ENCODE data around the gene TMEM217.
A peak's percentile ranks its signal among the peaks of the same experiment; 100 is the strongest.

Gene TMEM217

GRCh38 chr6:37174515-37175331 lies 83.2 kb downstream of the TMEM217 start:
- Histone ChIP-seq H3K4me1 (ENCODE audit: control insufficient read depth, insufficient read depth, low read length) (peaks cover 13% of the 10 kb centered on the region), H3K9me3 (replicated peaks; ENCODE audit: low read length) (no peaks in the 10 kb centered on the region), H3K4me3 (ENCODE audit: low read length) (no peak overlapping the region), H3K36me3 (ENCODE audit: insufficient read depth, low read length) (peaks cover 19% of the 10 kb centered on the region), H3K9ac (ENCODE audit: low read depth, low read length) (no peak overlapping the region), H3K4me2 (ENCODE audit: low read length) (no peak overlapping the region), H3K27me3 (ENCODE audit: control insufficient read depth, insufficient read depth, low read length) (no peaks in the 10 kb centered on the region)

GRCh38 chr6:37174196-37174514 lies 83.8 kb downstream of the TMEM217 start:
- no peaks in the 10 kb centered on the region for H3K27me3 ChIP-seq (ENCODE audit: control insufficient read depth, insufficient read depth, low read length)
- peaks cover 14% of the 10 kb centered on the region for H3K4me1 ChIP-seq (ENCODE audit: control insufficient read depth, insufficient read depth, low read length)
- H3K9ac ChIP-seq (ENCODE audit: low read depth, low read length), result no peak overlapping the region
- no peak overlapping the region for H3K4me3 ChIP-seq (ENCODE audit: low read length)
- no peaks in the 10 kb centered on the region for H3K9me3 ChIP-seq (replicated peaks; ENCODE audit: low read length)
- H3K36me3 ChIP-seq (ENCODE audit: insufficient read depth, low read length), result peaks cover 19% of the 10 kb centered on the region
- no peak overlapping the region for H3K4me2 ChIP-seq (ENCODE audit: low read length)

GRCh38 chr6:37173493-37174195 lies 84.3 kb downstream of the TMEM217 start:
- H3K36me3 ChIP-seq (ENCODE audit: insufficient read depth, low read length), result peaks cover 19% of the 10 kb centered on the region
- H3K4me1 ChIP-seq (ENCODE audit: control insufficient read depth, insufficient read depth, low read length), result peaks cover 19% of the 10 kb centered on the region
- no peak overlapping the region for H3K4me2 ChIP-seq (ENCODE audit: low read length)
- no peaks in the 10 kb centered on the region for H3K27me3 ChIP-seq (ENCODE audit: control insufficient read depth, insufficient read depth, low read length)
- no peaks in the 10 kb centered on the region for H3K9me3 ChIP-seq (replicated peaks; ENCODE audit: low read length)
- no peak overlapping the region for H3K4me3 ChIP-seq (ENCODE audit: low read length)
- no peak overlapping the region for H3K9ac ChIP-seq (ENCODE audit: low read depth, low read length)

- no peaks in the 10 kb centered on the region for H3K9me3 ChIP-seq (replicated peaks; ENCODE audit: low read length)
- no peak overlapping the region for H3K4me3 ChIP-seq (ENCODE audit: low read length)
- H3K4me2 ChIP-seq (ENCODE audit: low read length), result no peak overlapping the region
- peaks cover 21% of the 10 kb centered on the region for H3K4me1 ChIP-seq (ENCODE audit: control insufficient read depth, insufficient read depth, low read length)
- H3K36me3 ChIP-seq (ENCODE audit: insufficient read depth, low read length), result peaks cover 19% of the 10 kb centered on the region
- H3K27me3 ChIP-seq (ENCODE audit: control insufficient read depth, insufficient read depth, low read length), result no peaks in the 10 kb centered on the region
- H3K9ac ChIP-seq (ENCODE audit: low read depth, low read length), result no peak overlapping the region
Measured at GRCh38 chr6:37172912-37173492, 84.9 kb downstream of the TMEM217 start.

- Histone ChIP-seq H3K27me3 (ENCODE audit: control insufficient read depth, insufficient read depth, low read length) (no peaks in the 10 kb centered on the region), H3K4me2 (ENCODE audit: low read length) (peak overlapping the region; percentile 99), H3K9ac (ENCODE audit: low read depth, low read length) (peak overlapping the region; percentile 88), H3K9me3 (replicated peaks; ENCODE audit: low read length) (no peaks in the 10 kb centered on the region), H3K36me3 (ENCODE audit: insufficient read depth, low read length) (peaks cover 19% of the 10 kb centered on the region), H3K4me3 (ENCODE audit: low read length) (peak overlapping the region; percentile 87), H3K4me1 (ENCODE audit: control insufficient read depth, insufficient read depth, low read length) (peaks cover 21% of the 10 kb centered on the region)
Measured at GRCh38 chr6:37171970-37172812, 85.8 kb downstream of the TMEM217 start.

- Histone ChIP-seq H3K4me1 (ENCODE audit: control insufficient read depth, insufficient read depth, low read length) (peaks cover 21% of the 10 kb centered on the region), H3K9ac (ENCODE audit: low read depth, low read length) (peak overlapping the region; percentile 88), H3K4me3 (ENCODE audit: low read length) (peak overlapping the region; percentile 87), H3K4me2 (ENCODE audit: low read length) (peak overlapping the region; percentile 99), H3K9me3 (replicated peaks; ENCODE audit: low read length) (no peaks in the 10 kb centered on the region), H3K27me3 (ENCODE audit: control insufficient read depth, insufficient read depth, low read length) (no peaks in the 10 kb centered on the region), H3K36me3 (ENCODE audit: insufficient read depth, low read length) (peaks cover 19% of the 10 kb centered on the region)
Measured at GRCh38 chr6:37171201-37171969, 86.6 kb downstream of the TMEM217 start.

- Histone ChIP-seq H3K36me3 (ENCODE audit: insufficient read depth, low read length) (peaks cover 19% of the 10 kb centered on the region), H3K9ac (ENCODE audit: low read depth, low read length) (peak overlapping the region; percentile 88), H3K27me3 (ENCODE audit: control insufficient read depth, insufficient read depth, low read length) (no peaks in the 10 kb centered on the region), H3K4me3 (ENCODE audit: low read length) (peak overlapping the region; percentile 87), H3K4me1 (ENCODE audit: control insufficient read depth, insufficient read depth, low read length) (peaks cover 21% of the 10 kb centered on the region), H3K4me2 (ENCODE audit: low read length) (peak overlapping the region; percentile 99), H3K9me3 (replicated peaks; ENCODE audit: low read length) (no peaks in the 10 kb centered on the region)
Measured at GRCh38 chr6:37170273-37171200, 87.4 kb downstream of the TMEM217 start.

GRCh38 chr6:37169496-37170272 lies 88.3 kb downstream of the TMEM217 start, which contains the start of gene PIM1:
PIM1 (plus strand) TSS chr6:37170152; CDS start chr6:37170576, 424 bp downstream.
- peaks cover 21% of the 10 kb centered on the region for H3K4me1 ChIP-seq (ENCODE audit: control insufficient read depth, insufficient read depth, low read length)
- peak within 1 kb of the TSS; percentile 87 for H3K4me3 ChIP-seq (ENCODE audit: low read length)
- H3K36me3 ChIP-seq (ENCODE audit: insufficient read depth, low read length), result peaks cover 14% of the 10 kb centered on the region

GRCh38 chr6:37168811-37169495 lies 89.0 kb downstream of the TMEM217 start:
- peaks cover 6% of the 10 kb centered on the region for H3K36me3 ChIP-seq (ENCODE audit: insufficient read depth, low read length)
- H3K4me1 ChIP-seq (ENCODE audit: control insufficient read depth, insufficient read depth, low read length), result peaks cover 21% of the 10 kb centered on the region
- peak overlapping the region; percentile 87 for H3K9ac ChIP-seq (ENCODE audit: low read depth, low read length)
- peak overlapping the region; percentile 91 for H3K4me2 ChIP-seq (ENCODE audit: low read length)
- H3K4me3 ChIP-seq (ENCODE audit: low read length), result peak overlapping the region; percentile 74
- no peaks in the 10 kb centered on the region for H3K27me3 ChIP-seq (ENCODE audit: control insufficient read depth, insufficient read depth, low read length)
- no peaks in the 10 kb centered on the region for H3K9me3 ChIP-seq (replicated peaks; ENCODE audit: low read length)

More at GRCh38 chr6:37169496-37170272, 88.3 kb downstream of the TMEM217 start, which contains the start of gene PIM1:
- no peaks in the 10 kb centered on the region for H3K27me3 ChIP-seq (ENCODE audit: control insufficient read depth, insufficient read depth, low read length)
- H3K4me2 ChIP-seq (ENCODE audit: low read length), result peak within 1 kb of the TSS; percentile 99
- H3K9ac ChIP-seq (ENCODE audit: low read depth, low read length), result peak within 1 kb of the TSS; percentile 88
- no peaks in the 10 kb centered on the region for H3K9me3 ChIP-seq (replicated peaks; ENCODE audit: low read length)

Measured in skeletal muscle satellite cell (primary cell).